K562 (cell line): Measurements from ENCODE around the gene TAF4. TPM values are rescaled to one million over a fixed set of nuclear protein-coding genes. Genes with fewer than 3 reads are reported as not detected.
A peak's percentile ranks its signal among the peaks of the same experiment; 100 is the strongest.

ENCODE experiments used
- ATF4 ChIP-seq: fragments of 450-650 bp; formaldehyde crosslinking; IDR thresholded peaks from 2 replicates; pipeline ENCODE4 v1.4.0; 2022; ENCODE audit warnings: mild to moderate bottlenecking, moderate library complexity
- CSDE1 ChIP-seq, 2 experiments: fragments of 450-650 bp; IDR thresholded peaks; 2 replicates each; pipeline ENCODE4 v1.6.1; 2016; ENCODE audit warnings: mild to moderate bottlenecking in 1 of 2
- E2F3 ChIP-seq: fragments of 250-450 bp; sonication (Bioruptor Pico); IDR thresholded peaks from 2 replicates; pipeline ENCODE4 v1.4.0; 2020; ENCODE audit warnings: mild to moderate bottlenecking
- EGR1 ChIP-seq: fragments of 450-650 bp; conservative IDR thresholded peaks from 2 replicates; pipeline ENCODE4 v1.6.1; 2017; ENCODE audit warnings: mild to moderate bottlenecking
- ETV6 ChIP-seq, 3 experiments: fragments of 150-350 bp in 1 of 3; sonication (generic) in 1 of 3; formaldehyde crosslinking in 1 of 3; IDR thresholded peaks; 2 replicates each; pipeline versions ENCODE4 v1.6.1 to v1.8.0; 2014 to 2022; ENCODE audit warnings: borderline replicate concordance in 2 of 3, low read depth in 2 of 3, antibody characterized with exemption in 1 of 3, low read length in 1 of 3, mild to moderate bottlenecking in 1 of 3, missing genetic modification reagents in 1 of 3
- MEF2D ChIP-seq: conservative IDR thresholded peaks from 2 replicates; pipeline ENCODE4 v1.6.1; 2016; ENCODE audit warnings: low read depth, missing genetic modification characterization, missing compliant biosample characterization
- MEIS2 ChIP-seq: fragments of 450-650 bp; IDR thresholded peaks from 2 replicates; pipeline ENCODE4 v1.6.1; 2014; ENCODE audit warnings: mild to moderate bottlenecking; ENCODE audit not compliant: partially characterized antibody
- NR1H2 ChIP-seq: sonication (generic); formaldehyde crosslinking; IDR thresholded peaks from 2 replicates; pipeline ENCODE4 v1.4.0; 2020; ENCODE audit warnings: mild to moderate bottlenecking, missing genetic modification reagents
- OTX1 ChIP-seq: fragments of 450-650 bp; formaldehyde crosslinking; IDR thresholded peaks from 2 replicates; pipeline ENCODE4 v1.4.0; 2022; ENCODE audit warnings: mild to moderate bottlenecking
- SIN3B ChIP-seq: fragments of 450-650 bp; IDR thresholded peaks from 2 replicates; pipeline ENCODE4 v1.6.1; 2017; ENCODE audit warnings: low read depth, mild to moderate bottlenecking, moderate library complexity
- TGIF2 ChIP-seq: sonication (generic); formaldehyde crosslinking; IDR thresholded peaks from 2 replicates; pipeline ENCODE4 v1.8.1; 2022; ENCODE audit warnings: mild to moderate bottlenecking, missing genetic modification reagents, moderate library complexity
- THAP12 ChIP-seq: fragments of 250-450 bp; sonication (Bioruptor Pico); IDR thresholded peaks from 2 replicates; pipeline ENCODE4 v1.9.0; 2021; ENCODE audit warnings: mild to moderate bottlenecking, inconsistent platforms
- USF1 ChIP-seq: sonication (generic); formaldehyde crosslinking; IDR thresholded peaks from 2 replicates; pipeline ENCODE4 v1.9.0; 2022; ENCODE audit warnings: mild to moderate bottlenecking, missing genetic modification reagents
- ZKSCAN3 ChIP-seq: fragments of 250-450 bp; sonication (Bioruptor Pico); IDR thresholded peaks from 2 replicates; pipeline ENCODE4 v1.4.0; 2020
- ZNF23 ChIP-seq: fragments of 250-450 bp; sonication (Bioruptor Pico); IDR thresholded peaks from 2 replicates; pipeline ENCODE4 v1.4.0; 2020; ENCODE audit warnings: mild to moderate bottlenecking
- ZNF239 ChIP-seq: fragments of 250-450 bp; sonication (Bioruptor Pico); IDR thresholded peaks from 2 replicates; pipeline ENCODE4 v1.4.0; 2020; ENCODE audit warnings: mild to moderate bottlenecking
- polyA plus RNA-seq, 8 experiments: library from polyadenylated mRNA; depleted of rRNA in 4 of 8; stranded (reverse) in 5 of 8; unstranded in 3 of 8; fragments of >200 nt; fragmentation: Nextera tagmentation in 2 of 8; fragmentation: Illumina TruSeq in 1 of 8; extraction: Ambion mirVana in 2 of 8; extraction: Trizol in 1 of 8; gene quantifications; 2 replicates each; pipeline versions ENCODE4 v1.2.1 to v1.2.3, GENCODE V29; 2011 to 2014; ENCODE audit warnings: inconsistent platforms in 1 of 8, missing spikeins in 1 of 8
- total RNA-seq, 7 experiments: library from RNA; depleted of rRNA in 6 of 7; stranded (reverse); fragments of >200 nt in 6 of 7; fragmentation: Illumina TruSeq in 2 of 7; extraction: Trizol in 2 of 7; gene quantifications; 2 replicates each; pipeline versions ENCODE4 v1.2.1 to v1.2.3, GENCODE V29; 2011 to 2021; ENCODE audit warnings: low replicate concordance in 1 of 7
- TF ChIP-seq, protein P1 (sequence below): fragments of 250-450 bp; sonication (Bioruptor Pico); IDR thresholded peaks from 2 replicates; pipeline ENCODE4 v1.8.0; 2022; ENCODE audit warnings: inconsistent platforms, mild to moderate bottlenecking, moderate library complexity, borderline replicate concordance
- TF ChIP-seq, protein P2 (sequence below): fragments of 450-650 bp; IDR thresholded peaks from one replicate; pipeline ENCODE4 v1.6.1; 2018; ENCODE audit warnings: mild to moderate bottlenecking, moderate library complexity; ENCODE audit not compliant: partially characterized antibody

The TAF4 gene
- total and polyA plus RNA-seq, 9 of the 15 experiments (the other 6 are each of a cell fraction or from before 2014, with no cell fraction given): 0.44 to 28.3 (median 5.6) TPM

GRCh38 chr20:62088258-62089127 lies 22.8 kb upstream of the TAF4 start (continued):
- no peak for TF ChIP-seq TGIF2 (CRISPR knock-in tag)
- no peak for TF ChIP-seq EGR1
- TF ChIP-seq ATF4: no peak
- no peak for TF ChIP-seq SIN3B
- peak in 1 of 2 experiments; percentile 44; a peak in 1 of 4 replicates for TF ChIP-seq CSDE1 (IDR thresholded peaks at IDR 0.05)
- TF ChIP-seq NR1H2: no peak
- TF ChIP-seq, protein P1, sequence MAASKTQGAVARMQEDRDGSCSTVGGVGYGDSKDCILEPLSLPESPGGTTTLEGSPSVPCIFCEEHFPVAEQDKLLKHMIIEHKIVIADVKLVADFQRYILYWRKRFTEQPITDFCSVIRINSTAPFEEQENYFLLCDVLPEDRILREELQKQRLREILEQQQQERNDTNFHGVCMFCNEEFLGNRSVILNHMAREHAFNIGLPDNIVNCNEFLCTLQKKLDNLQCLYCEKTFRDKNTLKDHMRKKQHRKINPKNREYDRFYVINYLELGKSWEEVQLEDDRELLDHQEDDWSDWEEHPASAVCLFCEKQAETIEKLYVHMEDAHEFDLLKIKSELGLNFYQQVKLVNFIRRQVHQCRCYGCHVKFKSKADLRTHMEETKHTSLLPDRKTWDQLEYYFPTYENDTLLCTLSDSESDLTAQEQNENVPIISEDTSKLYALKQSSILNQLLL (CRISPR knock-in tag): no peak
- TF ChIP-seq ETV6 (IDR thresholded peaks at IDR 0.05; ENCODE audit: borderline replicate concordance in 1 of 2, low read depth in 2 of 2, low read length in 1 of 2): no peak
- TF ChIP-seq ETV6 (CRISPR knock-in tag; IDR thresholded peaks at IDR 0.05; ENCODE audit: borderline replicate concordance): no peak
- no peak for TF ChIP-seq USF1 (CRISPR knock-in tag)
- no peak for TF ChIP-seq THAP12 (CRISPR knock-in tag)
- no peak for TF ChIP-seq ZNF239 (CRISPR knock-in tag)
- no peak for TF ChIP-seq E2F3 (CRISPR knock-in tag)
- peak; percentile 2 for TF ChIP-seq MEIS2
- TF ChIP-seq ZNF23 (CRISPR knock-in tag): no peak
- no peak for TF ChIP-seq ZKSCAN3 (CRISPR knock-in tag)
- no peak for TF ChIP-seq OTX1 (CRISPR knock-in tag)
- TF ChIP-seq, protein P2, sequence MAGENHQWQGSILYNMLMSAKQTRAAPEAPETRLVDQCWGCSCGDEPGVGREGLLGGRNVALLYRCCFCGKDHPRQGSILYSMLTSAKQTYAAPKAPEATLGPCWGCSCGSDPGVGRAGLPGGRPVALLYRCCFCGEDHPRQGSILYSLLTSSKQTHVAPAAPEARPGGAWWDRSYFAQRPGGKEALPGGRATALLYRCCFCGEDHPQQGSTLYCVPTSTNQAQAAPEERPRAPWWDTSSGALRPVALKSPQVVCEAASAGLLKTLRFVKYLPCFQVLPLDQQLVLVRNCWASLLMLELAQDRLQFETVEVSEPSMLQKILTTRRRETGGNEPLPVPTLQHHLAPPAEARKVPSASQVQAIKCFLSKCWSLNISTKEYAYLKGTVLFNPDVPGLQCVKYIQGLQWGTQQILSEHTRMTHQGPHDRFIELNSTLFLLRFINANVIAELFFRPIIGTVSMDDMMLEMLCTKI: no peak
- TF ChIP-seq MEF2D (tag): no peak
